ENCODE results near the gene CELF4.

The CELF4 gene

DNA sequence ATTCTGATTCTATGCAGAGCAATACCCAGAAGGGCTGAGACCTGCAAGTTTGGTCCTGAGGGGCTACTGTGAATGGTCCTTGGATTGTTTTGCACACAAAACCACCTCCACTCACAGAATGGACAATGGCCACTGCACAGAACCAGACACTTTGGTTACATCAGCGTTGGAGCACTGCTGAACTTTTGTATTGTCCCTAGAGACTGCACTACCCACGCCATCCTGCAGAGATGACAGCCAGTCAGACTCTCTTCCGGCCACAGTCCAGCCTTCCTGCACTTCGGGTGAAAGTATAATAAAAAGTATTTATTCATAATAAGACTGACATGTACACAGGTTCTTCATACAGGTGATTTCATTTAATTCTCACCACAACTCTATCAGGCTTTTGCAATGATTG, 35.7 kb downstream of the CELF4 start:
- Histone ChIP-seq H3K4me3 (no peak overlapping the region), H3K27ac (no peak overlapping the region)
- TF ChIP-seq, protein P1, sequence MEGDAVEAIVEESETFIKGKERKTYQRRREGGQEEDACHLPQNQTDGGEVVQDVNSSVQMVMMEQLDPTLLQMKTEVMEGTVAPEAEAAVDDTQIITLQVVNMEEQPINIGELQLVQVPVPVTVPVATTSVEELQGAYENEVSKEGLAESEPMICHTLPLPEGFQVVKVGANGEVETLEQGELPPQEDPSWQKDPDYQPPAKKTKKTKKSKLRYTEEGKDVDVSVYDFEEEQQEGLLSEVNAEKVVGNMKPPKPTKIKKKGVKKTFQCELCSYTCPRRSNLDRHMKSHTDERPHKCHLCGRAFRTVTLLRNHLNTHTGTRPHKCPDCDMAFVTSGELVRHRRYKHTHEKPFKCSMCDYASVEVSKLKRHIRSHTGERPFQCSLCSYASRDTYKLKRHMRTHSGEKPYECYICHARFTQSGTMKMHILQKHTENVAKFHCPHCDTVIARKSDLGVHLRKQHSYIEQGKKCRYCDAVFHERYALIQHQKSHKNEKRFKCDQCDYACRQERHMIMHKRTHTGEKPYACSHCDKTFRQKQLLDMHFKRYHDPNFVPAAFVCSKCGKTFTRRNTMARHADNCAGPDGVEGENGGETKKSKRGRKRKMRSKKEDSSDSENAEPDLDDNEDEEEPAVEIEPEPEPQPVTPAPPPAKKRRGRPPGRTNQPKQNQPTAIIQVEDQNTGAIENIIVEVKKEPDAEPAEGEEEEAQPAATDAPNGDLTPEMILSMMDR (IDR thresholded peaks at IDR 0.05) = no peak
- no peak for DNase-seq (ENCODE audit: low spot score)

DNA sequence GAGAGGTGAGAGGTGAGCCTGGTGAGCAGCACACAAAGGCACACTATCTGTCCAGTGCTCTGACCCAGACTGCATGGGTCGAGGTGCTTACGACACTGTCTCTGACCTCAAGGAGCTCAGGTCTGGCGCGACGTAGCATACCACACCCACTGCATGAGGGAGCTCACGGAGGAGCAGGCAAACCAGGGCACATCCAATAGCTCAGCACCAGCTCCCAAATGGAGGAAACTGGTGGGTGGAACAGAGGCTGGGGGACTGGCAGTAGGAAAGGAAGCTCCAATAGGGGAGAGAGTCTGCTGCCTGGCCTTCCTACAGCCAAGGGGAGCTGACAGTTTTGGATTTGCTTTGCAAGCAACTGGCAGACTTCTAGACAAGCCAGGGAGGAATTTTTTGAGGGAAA, 36.3 kb downstream of the CELF4 start:
- no peak overlapping the region for H3K4me3 ChIP-seq
- H3K27ac ChIP-seq = no peak overlapping the region
- TF ChIP-seq, protein P1 (IDR thresholded peaks at IDR 0.05) = no peak
- DNase-seq (ENCODE audit: low spot score) = no peak

DNA sequence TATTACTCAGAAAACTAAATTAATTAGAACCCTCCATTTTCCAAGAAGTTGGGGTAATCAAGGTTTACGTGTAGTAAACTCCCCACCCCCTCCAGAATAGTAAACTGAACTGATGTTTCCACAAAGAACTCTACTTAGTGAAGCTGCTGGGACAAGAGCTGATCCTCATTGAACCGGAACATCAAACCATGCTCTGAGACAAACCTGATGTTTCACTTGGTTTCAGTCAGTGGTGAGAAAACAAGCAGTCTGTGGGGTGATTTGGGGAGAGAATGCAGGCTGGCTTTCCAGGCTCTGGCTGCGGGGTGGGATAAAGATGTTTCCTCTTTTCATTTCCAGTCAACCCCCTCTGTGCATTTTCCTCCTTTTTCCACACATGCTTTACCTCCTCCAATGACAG, 38.2 kb downstream of the CELF4 start:
- H3K27ac ChIP-seq = no peak overlapping the region
- no peak for DNase-seq (ENCODE audit: low spot score)
- TF ChIP-seq, protein P1 (IDR thresholded peaks at IDR 0.05) = no peak
- H3K4me3 ChIP-seq = no peak overlapping the region

DNA sequence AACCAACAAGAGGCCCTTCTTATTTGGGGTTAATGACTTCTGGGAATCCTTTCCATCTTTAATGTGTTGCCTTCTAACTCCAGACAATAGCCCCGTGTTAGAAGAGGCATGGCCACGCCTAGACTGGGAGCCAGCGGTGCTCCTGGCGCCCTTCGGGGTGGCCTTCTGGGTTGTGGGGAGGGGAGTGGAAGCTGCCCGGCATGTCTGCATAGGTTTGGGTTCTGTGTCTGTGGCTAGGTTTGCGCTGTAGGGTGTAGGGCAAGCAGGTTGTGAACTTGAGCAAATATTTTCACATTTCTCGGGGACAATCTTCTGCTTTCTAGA, 40.4 kb downstream of the CELF4 start:
- Histone ChIP-seq H3K27ac (no peak overlapping the region), H3K4me3 (no peak overlapping the region)
- TF ChIP-seq, protein P1 (IDR thresholded peaks at IDR 0.05) = no peak
- no peak for DNase-seq (ENCODE audit: low spot score)

DNA sequence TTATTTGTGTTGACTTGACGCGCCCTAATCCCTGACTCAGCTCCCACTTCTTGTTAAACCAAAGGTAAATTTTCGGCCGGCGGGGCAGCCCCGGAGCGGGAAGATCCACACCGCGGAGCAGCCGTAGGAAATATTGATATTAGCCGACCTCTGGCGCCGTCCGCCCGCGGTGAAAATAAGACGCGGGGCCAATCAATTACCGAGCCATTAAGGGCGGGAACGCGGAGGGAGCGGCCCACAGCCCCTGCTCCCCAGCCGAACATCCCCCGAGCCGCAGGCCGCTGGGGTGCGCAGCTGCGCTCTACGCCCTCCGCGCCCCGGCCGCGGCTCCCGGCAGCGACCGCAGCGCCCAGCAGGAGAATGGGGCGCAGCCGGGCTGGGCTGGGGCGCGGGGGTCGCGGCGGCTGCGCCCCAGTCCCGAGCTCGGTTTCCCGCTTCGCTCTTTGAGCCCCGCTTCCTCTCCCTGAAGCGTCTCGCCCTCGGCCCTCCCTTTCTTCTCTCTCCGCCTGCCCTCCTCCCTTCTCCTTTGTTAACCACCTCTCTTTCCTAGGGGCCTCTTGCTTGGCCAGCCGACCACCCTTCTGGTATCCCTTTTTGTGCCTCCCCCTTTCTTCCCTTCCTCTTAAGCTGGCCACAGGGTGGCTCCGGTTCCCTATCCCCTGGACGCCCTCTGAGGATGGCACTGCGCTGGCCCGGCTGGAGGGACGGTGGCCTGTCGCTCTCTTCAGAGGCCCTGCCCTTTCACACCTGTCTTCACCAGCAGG, 40.9 kb downstream of the CELF4 start:
- DNase-seq (ENCODE audit: low spot score) = no peak
- TF ChIP-seq, protein P1 (IDR thresholded peaks at IDR 0.05) = no peak
- Histone ChIP-seq H3K27ac (no peak overlapping the region), H3K4me3 (no peak overlapping the region)

DNA sequence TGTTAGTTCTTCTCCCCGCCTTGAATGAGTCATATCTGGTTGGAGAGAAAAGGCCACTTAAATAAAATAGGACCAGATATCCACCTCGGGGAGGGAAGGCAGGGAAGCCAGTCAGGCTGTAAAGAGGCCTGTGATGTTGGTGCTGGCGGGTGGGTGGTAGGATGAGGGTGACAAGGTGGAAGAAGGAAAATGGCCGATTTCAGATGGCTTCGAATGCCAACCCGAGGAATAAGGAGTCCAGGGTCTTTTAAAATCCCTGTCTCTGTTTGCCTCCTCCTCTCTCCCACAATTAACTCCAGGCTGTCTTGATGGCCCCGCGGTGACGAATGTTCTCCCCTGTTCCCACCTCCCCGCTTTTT, 41.5 kb downstream of the CELF4 start:
- no peak overlapping the region for H3K4me3 ChIP-seq
- H3K27ac ChIP-seq = no peak overlapping the region
- TF ChIP-seq, protein P1 (IDR thresholded peaks at IDR 0.05) = no peak
- no peak for DNase-seq (ENCODE audit: low spot score)

Measured in coronary artery (tissue), 2 donors.